ENCODE results near the gene ATG16L1.

The ATG16L1 gene

GRCh38 chr2:233227346-233227978, 24.0 kb upstream of the ATG16L1 start:
- DNase-seq = no peak

DNA sequence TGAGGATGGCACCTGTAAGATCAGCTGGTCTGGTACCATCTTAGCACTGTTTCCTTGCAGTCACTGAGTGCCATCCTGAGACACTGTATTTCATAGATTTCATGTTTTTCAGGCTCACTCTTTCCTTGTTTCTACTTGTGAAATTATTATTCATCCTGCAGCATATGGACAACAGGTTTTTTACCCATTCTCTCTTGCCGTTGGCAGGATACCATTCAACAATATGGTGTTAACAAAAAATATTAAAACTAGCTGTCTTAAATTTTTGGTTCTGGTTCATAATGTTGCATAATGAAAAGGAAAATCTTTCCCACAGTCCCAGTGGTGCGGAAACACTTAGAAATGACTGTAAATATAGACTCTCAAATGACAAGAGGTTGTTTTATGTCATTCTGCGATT, 23.1 kb upstream of the ATG16L1 start:
- DNase-seq = no peak

GRCh38 chr2:233233618-233234230, 17.7 kb upstream of the ATG16L1 start:
- DNase-seq = no peak

DNA sequence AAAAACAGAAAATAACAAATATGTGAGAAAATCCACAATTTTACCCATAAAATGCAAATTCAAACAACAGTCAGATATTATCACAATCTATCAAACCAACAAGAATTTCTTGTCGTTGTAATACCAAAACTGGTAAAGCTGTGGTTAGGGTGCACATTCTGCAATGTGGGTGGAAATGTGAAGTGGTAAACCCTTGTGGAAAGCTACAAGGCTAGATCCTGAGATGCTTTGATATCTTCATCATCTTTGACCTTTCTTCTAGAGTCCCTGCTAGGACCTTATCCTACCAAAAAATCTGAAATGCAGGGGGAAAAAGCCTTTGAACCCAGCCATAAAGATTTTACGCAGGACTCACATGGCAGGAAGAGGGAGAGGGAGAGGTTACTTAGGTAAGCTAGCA, 17.2 kb upstream of the ATG16L1 start:
- DNase-seq = no peak

- DNase-seq = no peak
These were observed 16.5 kb upstream of the ATG16L1 start for GRCh38 chr2:233234996-233235395.

GRCh38 chr2:233235977-233236376, 15.5 kb upstream of the ATG16L1 start:
- peak; percentile 26 for DNase-seq

DNA sequence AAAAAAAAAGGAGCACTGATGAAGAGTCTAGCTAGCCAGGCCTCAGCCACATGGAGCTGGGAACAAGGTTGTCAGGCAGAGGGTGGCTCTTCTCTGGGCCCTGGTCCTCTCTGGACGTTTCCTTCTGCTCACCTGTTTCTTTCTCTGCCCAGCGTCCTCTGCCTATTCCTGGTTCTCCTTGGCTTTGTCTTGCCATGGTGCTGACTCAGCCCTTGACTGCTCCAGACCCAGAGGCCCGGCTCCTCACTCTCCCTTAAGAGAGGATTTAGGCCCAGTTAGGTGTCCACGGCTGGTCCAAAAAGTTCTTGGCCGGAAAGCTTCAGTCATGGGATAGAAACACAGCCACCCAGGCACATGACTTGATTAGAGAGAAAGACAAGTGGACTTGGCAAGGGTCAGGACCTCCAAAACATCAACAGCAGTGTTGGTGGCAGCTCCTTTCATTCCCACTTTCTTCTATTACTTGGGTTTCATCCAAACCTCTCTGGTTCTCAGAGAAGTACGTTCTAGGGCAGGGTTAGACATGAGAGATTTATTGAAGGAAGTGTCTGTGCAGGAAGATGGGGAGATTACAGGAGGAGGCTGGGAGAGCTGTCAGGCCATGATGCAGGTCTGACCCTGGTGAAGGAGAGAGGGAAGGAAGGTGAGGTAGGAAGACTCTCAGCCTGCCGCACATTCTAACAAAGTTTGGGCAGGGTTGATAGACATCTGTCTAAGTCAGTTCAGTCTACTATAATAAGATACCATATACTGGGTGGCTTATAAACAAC, 14.5 kb upstream of the ATG16L1 start:
- no peak for DNase-seq

- DNase-seq = no peak
These were observed 10.6 kb upstream of the ATG16L1 start for GRCh38 chr2:233240897-233241296.

- no peak for DNase-seq
These were observed 9.7 kb upstream of the ATG16L1 start for GRCh38 chr2:233241803-233242202.

GRCh38 chr2:233242231-233242927, 9.1 kb upstream of the ATG16L1 start:
- DNase-seq = no peak

- no peak for DNase-seq
These were observed 8.1 kb upstream of the ATG16L1 start for GRCh38 chr2:233243348-233243747.

- DNase-seq = no peak
These were observed 6.7 kb upstream of the ATG16L1 start for GRCh38 chr2:233244818-233245217.

DNA sequence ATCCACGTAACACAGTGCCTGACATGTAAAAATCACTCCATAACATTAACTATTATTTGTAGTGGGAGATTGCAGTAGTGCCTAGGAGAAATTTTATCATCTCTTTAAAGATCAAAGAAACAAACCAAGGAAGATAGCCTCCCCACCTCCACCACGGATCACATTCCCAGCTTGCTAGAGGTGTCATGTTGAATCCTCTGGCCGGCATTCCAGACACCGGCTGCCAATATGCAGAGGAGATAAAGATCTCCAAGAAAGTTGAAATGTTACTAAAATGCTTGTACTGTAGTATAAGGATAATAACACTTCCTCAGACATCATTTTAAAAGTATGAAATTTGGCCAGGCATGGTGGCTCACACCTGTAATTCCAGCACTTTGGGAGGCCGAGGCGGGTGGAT, 6.1 kb upstream of the ATG16L1 start:
- no peak for DNase-seq

DNA sequence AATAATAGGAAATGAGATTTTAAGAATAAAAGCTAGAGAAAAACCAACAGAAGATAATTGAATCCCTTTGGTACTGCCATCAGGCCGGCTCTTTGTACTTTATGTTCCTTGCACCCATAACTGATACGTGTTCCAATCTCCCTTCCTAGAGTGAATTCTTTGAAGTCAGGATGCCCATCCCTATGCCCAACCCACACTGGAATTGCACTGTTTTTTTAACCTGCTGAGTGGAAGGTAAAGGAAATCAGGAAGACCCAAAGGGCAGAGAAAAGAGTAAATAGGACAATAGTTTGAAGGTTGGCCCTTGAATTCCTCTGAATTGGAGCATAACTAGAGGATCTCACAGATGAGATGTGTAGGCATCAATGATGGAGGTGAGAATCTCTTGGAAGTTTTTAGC, 4.4 kb upstream of the ATG16L1 start:
- no peak for DNase-seq

DNA sequence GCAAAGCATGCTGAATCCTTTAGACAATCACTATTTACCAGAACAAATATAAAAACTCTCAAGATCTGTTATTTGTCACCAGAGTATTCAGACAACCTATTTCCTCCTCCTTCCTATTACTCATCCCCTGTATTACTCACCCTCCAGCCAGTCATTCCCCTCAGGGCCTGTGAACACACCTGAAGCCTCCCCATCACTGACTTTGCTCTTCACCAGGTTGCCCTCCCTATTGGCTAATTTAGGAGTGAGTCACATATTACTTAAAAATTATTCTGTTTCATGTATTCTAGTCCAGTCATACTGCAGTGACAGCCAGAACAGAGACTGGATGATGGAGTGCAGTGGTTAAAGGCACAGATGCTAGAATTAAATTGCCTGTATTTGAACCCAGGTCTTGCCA, 3.7 kb upstream of the ATG16L1 start:
- DNase-seq = no peak

DNA sequence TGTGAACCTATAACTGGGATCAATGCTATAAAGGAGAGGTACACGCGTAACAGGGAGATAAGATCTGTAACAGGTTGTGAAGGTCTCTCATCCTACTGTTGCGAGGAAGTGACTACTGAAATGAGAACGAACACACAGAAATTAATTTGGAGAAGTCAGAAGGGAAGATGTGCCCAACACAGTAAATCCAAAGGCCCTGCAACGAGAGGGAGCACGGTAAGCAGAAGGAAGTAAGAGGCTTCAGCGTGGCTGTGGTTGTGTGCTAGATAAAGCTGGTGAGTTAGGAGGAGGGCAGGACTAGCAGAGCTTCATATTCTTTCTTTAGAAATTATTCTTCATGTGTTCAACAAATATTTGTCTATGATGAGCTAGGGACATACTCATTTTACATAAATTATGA, 2.5 kb upstream of the ATG16L1 start:
- no peak for DNase-seq

DNA sequence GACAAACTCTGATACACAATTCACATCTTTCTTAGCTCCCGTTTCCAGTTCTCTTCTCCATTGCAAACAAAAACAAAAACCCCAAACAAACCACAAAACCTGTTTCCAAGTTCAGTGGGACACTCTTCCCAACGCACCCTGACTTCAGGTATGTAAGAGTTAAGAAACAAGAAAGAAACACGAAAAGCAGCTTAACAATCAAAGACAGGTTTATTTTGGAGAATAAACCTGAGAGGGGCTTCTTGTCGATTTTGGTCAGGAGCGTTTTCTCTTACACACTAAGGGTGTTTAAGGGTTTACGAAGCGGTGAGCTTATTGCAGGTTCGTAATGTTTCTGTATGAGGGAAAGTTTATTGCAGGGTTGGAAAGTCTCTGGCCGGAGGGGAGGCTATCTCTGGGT, 905 bp upstream of the ATG16L1 start:
- no peak for DNase-seq

DNA sequence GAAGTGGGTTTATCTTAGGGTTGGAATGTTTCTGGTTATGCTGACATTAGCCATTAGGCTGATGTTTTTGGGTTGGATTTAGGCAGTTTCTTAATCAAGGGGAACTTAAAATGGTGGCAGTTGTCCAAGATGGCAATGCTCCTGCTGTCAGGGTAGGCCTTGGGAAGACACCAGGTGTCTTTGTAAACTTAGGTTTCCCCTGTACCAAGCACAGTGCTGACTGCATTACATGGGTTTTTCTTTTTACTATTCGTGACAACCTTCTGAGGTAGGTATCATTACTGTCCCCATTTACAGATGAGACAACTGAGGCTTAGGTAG, 528 bp upstream of the ATG16L1 start:
- DNase-seq = no peak

- peak; percentile 46 for DNase-seq
These were observed 754 bp downstream of the ATG16L1 start for GRCh38 chr2:233252227-233252626.

DNA sequence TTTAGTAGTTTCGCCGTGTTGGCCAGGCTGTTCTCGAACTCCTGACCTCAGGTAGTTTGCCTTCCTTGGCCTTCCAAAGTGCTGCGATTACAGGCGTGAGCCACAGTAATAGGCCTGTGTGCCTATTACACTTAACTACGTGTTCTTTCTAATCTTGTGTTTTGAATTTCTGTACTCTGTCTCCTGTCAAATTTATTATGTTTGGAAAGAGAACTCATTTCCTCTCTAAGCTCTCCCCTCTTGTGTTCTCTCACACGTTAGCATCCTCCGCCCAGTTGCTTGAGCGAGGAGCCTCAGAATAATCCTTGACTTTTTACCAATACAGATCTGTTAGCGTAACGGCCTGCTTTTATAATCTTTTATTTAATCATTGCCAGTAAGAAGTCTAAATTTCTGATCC, 3.7 kb downstream of the ATG16L1 start:
- DNase-seq = no peak

DNA sequence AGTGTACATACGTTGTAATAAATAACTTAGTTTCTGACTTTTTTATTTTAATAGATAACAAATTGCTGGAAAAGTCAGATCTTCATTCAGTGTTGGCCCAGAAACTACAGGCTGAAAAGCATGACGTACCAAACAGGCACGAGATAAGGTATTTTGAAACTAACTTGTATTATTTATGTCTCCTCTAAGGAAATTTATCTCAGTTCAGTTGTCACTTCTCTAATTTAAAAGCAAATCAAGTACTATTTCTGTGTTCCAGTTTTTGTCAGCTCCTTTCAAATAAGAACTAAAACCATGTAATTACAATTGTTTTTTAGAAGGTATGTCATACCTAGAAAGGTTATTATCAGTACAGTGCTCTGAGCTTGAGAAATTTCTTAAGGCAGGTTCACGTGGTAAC, 4.6 kb downstream of the ATG16L1 start:
- DNase-seq = no peak

- DNase-seq = no peak
These were observed 6.7 kb downstream of the ATG16L1 start for GRCh38 chr2:233258211-233258610.

DNA sequence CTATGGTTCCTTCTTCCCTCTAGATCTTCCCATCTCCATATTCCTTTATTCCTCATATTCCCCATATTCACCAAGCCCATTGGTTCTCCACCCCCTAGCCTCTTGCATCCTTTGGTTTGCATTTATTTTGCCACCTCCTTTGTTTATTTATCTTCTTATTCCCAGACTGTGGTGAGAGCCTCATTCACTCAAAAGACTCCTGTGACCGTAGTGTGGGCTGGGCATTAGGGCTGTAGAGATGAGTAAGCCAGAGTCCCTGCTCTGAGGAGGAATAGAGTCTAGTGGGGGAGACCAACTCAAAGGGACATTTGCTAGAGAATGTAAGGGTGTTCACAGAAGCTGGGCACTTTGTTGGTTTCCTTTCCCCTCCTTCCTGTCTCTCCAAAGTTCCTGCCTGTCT, 8.3 kb downstream of the ATG16L1 start:
- DNase-seq = no peak

- DNase-seq = no peak
These were observed 9.2 kb downstream of the ATG16L1 start for GRCh38 chr2:233260661-233261060.

All from NCI-H82 (cell line).